Stimulated activated CD8-positive, alpha-beta memory T cell treated with anti-CD3 and anti-CD28 coated beads, Interleukin-7, amount 100 ng/mL, for 24 hours (primary cell): Measurements from ENCODE around the gene GALNT13.

Source experiments
- DNase-seq: peaks from one replicate; pipeline ENCODE4 v3.0.0-alpha.2; 2020; ENCODE audit warnings: low read depth

Gene GALNT13

DNA sequence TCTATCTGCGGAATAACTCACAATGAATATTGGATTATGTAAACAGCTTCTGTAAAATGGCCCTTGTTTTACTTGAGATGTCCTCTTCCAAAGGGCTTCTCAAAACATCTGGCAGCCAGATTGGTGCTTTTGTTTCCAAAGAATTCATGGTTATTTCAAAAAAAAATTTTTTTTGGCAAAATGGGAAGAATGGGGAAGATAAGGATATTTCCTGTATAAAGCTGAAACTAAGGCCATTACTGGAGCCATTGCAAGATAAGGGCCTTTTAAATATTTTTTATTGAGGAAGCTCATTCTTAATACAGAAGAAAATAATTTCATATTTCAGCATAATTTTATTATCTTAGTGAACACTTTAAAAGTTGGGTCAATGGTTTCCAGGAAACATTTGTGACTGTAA, 259.1 kb downstream of the GALNT13 start:
- no peak for DNase-seq

DNA sequence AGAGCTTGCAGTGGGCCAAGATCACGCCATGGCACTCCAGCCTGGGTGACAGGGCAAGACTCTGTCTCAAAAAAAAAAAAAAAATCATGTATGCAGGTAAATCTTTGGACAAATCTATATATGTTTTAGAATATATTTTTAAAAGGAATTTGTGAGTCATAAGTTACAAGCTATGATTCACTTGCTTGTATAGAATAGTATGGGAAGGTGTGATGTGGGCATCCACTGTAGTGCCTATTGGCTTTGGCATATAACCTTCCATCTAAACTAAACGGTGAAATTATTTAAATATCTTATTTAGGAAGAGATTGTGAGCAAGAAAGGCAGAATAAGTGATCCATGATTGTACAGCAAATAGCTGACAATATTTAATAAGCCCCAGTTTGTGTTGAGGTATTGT, 261.1 kb downstream of the GALNT13 start:
- no peak for DNase-seq

DNA sequence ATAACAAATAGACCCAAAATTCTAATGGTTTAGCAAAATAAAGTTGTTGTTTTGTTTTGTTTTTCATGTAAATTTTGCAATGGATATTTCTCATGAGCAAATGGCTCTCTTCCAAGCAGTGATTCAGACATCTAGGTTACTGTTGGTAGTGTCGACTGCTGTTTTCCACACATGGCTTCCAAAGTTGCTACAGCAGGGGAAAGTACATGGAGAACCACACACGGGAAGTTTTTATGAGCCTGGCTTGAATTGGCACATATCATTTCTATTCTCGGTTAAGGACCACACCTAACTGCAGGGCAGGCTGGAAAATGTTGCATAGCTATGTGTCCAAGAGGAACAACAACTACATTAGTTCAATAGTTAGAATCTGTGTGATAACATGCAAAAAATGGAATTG, 262.1 kb downstream of the GALNT13 start:
- no peak for DNase-seq

DNA sequence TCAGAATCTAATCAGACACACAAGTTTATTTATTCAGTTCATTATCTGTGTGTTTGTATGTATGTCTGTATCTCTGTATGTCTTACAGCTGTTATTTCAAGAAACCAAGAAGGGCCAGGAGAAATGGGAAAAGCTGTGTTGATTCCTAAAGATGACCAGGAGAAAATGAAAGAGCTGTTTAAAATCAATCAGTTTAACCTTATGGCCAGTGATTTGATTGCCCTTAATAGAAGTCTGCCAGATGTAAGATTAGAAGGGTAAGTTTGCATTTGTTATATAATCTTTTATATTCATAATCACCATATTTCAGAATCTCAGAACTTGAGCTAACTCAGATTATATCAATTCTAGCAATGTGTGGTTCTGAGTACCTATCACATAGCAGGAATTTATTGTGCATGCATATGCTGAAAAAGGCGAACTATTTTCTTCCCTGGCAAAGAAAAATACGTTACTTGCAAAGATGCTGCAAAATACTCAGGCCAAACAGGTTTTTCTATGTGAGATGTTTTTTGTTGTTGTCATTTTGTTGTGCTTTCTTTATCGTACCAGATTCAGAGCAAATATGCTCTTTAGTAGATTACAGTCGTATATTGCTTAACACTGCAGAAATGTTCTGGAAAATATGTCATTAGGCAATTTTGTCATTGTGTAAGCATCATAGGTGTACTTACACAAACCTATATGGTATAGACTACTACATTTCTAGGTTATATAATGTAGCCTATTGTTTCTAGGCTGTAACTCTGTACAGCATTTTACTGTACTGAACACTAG, 268.7 kb downstream of the GALNT13 start:
- DNase-seq: no peak

DNA sequence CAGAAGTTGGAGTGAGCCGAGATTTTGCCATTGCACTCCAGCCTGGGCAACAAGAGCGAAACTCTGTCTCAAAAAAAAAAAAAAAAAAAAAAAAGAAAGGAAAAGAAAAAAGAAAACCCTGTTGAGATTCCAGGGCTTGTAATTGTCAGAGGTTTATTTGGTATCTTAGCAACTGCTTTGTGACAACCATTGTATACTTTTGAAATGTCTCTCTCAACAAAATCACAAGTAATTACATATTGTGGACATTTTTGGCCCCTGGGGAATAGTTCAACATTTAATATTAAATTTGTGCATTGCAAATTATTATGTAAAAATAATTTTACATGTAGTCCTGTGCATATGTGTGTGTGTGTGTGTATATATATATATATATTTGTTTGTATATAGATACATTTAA, 270.8 kb downstream of the GALNT13 start:
- DNase-seq: no peak

DNA sequence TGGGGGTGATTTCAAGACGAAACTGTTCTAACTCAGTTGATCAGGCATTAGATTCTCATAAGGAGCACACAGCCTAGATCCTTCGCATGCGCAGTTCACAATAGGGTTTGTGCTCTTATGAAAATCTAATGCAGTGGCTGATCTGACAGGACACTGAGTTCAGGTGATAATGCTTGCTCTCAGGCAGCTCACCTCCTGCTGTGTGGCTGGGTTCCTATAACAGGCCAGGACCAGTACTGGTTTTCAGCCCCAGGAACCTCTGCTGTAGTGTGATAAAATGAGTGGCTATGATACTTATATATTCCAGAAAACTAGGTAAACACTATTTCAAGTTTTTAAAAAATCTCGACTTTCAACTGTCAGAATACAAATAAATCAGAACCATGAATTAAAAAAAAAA, 271.4 kb downstream of the GALNT13 start:
- no peak for DNase-seq

DNA sequence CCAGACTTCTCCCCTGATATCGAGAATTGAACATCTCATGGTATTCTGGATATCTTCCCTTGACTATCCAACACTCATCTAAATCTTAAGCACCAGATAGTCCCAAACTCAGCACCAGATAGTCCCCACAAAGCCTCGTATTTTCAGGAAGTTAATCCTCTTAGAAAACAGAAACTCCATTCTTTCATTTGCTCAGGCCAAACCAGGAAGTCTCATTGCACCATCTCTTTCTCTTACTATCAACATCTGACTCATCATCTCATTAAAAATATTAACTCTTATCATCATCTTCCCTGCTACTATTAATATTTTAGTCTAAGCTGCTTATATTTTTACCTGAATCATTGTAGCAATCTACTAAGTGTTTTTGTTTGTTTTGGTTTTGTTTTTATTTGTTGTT, 286.4 kb downstream of the GALNT13 start:
- no peak for DNase-seq

DNA sequence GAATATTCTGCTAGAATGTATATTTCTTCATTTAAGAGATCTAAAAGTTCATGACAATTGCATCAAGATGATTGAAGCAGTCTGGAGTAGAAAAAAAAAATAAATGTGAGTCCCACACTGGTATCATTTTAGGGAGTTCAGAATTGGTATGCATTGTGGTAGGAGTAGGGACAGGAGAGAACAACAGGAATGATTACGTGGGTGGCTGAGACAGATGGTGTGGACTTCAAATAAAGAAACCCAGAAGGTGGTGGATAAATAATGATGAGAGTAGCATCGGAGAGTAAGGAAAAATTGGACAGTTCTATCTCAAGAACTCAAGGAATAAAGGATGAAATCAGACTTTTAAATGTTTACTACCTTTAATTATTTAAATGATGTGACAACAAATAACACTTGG, 289.6 kb downstream of the GALNT13 start:
- no peak for DNase-seq

DNA sequence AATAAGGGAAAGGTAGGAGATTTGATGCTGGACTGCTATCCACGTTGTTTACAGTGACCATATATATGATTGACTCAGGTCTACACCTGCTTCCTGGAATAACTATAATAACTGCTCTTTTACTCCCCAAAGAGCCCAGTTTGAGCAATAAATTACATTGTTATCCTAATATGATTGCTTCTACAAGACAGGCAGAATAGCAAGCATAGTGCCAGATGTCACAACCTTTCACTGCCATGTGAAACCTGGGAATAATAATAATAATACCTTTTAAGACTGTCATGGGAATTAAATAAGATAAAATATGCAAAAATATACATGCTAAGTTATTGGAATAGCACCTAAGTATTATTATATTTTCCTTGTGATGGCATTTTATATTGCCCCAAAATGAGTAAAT, 298.7 kb downstream of the GALNT13 start:
- no peak for DNase-seq

DNA sequence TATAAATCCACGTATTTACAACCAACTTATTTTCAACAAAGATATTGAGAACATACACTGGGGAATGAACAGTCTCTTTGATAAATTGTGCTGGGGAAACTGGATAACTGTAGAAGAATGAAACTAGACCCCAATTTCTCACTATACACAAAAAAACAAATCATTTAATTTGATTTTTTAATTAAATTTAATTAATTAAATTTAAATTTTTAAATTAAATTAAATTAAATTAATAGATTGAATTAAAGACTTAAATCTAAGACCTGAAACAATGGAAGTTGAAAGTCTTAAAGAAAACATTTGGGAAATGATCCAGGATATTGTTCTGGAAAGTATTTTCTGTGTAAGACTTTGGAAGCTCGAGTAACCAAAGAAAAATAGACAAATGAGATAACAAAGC, 301.4 kb downstream of the GALNT13 start:
- no peak for DNase-seq

DNA sequence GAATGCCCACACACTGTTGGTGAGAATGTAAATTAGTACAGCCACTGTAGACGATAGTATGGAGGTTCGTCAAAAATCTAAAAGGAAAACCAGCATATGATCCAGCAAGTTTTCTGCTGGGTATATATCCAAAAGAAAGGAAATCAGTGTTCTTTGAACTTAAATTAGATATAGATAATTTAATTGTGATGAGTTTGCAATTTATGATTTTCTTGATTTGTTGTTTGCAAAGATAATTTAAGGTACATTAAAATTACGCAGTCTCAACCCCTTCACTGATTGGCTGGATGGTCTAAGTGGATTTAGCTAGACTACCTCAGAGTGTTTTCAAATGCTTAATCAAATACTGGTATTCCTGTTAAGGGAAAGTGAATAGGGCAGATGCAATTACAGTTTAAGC, 302.2 kb downstream of the GALNT13 start:
- no peak for DNase-seq

DNA sequence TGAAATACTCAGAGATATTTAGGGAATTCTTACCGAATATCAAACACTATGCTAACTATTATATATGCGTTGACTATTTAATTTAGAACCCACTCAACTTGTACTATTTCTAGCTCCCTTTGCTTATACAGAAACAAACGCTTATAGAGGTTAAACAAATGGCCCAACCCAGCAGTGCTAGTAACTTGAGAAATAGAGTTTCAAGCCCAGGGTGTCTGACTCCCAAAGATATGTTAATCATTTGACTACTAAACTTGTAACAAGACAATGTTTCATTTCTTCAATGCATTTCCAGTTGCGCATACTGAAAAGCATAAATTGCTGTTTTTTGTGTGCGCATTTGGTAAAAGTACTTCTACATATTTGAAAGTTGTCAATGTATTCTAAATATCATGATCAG, 310.3 kb downstream of the GALNT13 start:
- DNase-seq: no peak

DNA sequence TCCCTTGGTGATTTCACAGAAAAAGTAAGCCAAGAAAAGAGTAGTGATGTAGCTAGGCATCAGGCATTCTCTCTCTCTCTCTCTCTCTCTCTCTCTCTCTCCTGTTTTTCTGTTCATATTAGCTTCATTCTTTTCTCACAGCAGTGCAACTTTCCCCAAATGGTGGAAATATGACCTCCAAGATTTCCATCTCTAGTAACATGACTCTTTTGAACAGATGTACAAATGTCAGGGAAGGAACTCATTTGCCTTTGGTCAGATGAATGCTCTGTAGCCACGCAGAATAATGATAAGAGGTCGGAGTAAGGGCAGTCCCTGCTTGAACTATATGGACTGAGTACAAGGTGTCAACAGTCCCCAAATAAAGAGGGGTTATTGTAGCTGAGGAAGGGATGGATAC, 316.2 kb downstream of the GALNT13 start:
- no peak for DNase-seq

DNA sequence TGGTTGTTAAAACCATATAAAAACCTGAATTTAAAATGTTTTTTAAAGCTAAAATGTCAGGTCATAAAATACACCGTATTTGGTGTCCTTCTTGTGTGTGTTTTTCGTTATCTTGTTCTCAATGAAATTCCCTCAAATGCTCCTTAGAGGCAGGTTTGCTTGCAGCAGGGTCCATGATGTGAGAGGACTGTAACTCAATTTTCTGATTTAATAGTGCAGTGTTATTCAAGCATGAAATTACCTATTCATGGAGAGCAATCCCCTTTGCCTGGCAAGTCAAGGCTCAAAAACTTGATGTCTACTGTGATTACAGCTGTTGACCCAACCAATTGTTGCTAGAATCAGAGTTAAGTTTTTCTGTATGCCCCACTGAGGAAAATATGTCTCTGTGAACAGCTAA, 318.2 kb downstream of the GALNT13 start:
- no peak for DNase-seq

DNA sequence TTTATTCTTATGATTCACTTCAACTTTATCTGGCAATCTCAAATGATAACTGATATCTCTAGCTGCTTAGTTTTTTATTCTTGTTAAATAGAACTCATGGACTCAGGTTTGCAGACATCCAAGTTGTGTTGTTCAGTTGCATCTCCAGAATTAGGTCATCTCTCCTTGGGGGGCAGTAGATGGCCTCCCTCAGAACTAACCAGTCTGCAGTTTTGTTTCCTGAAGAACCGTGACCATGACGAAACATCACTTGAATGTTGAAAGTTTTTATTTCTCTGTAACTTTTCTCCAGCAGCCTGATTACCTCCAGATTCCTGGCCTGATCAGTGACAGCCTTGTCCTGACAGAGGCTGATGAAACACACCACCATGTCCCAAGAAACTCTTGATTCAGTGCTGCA, 321.5 kb downstream of the GALNT13 start:
- DNase-seq: no peak

DNA sequence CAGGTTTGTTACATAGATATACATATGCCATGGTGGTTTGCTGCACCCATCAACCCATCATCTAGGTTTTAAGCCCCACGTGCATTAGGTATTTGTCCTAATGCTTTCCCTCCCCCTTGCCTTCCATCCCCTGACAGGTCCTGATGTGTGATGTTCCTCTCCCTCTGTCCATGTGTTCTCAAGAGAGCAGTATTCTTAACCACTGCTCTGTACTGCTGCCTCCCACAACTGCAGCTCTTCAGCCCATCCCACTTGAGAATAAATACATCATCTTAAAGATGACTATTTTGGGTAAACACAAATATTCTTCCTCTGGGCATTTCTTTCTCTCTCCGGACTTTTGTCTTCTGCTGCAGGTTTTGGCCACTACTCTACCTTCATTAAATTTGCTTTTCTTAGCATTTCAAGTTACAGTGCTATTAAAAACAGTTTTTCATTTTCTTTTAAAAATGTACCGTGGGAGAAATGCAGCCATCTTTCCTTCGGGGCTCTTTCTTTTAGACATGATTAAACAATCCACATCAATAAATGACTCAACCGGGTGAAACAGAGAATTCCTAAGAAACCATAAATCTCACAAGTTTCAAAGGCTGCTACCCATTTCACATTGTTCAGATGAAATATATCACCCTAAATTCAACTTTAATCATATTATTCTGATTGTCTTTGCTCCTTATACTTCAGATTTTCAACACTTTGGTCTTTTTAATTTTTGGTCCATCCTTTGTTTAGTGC, 323.4 kb downstream of the GALNT13 start:
- no peak for DNase-seq

DNA sequence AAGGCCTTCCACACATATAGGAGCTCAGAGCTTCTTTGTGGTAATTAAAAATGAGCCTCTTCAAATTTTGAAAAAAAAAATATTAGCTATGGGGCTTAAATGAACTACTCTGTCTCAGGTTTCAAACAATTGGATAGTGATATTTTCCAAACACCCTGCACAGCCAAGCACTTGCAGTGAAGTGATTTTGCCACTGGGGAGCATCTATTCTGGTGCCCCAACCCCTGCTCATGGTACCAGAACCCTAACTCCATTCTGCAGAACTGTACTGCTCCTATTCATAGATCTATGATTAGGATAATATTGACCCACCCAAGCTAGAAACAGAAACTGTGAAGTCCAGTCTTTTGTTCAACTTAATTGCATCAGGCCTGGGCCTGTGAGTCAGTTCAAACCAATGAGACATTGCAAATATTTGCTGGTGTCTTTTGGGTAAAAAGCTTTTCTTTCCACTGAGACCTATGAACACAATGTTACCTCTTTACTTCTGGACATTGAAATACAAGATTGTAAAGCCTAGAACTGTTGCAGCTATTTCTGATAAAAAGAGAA, 324.0 kb downstream of the GALNT13 start:
- no peak for DNase-seq

DNA sequence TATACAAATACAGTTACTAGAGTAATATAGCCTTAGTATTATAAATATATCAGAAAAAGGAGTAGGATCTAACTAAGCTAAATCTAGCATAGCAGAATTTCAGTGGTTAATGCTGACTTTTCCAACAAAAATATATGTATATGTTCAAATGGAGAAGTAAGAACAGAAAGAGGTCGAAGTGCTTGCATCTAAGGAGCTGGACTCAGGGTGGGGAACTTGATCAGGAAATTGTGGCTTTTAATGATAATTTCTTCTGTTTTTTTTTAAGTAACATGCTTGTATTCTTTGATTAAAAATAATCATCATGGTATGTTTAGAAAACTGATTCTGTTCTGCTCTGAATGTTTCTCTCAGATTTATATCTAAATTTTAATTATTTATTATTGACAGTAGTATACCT, 327.1 kb downstream of the GALNT13 start:
- no peak for DNase-seq

DNA sequence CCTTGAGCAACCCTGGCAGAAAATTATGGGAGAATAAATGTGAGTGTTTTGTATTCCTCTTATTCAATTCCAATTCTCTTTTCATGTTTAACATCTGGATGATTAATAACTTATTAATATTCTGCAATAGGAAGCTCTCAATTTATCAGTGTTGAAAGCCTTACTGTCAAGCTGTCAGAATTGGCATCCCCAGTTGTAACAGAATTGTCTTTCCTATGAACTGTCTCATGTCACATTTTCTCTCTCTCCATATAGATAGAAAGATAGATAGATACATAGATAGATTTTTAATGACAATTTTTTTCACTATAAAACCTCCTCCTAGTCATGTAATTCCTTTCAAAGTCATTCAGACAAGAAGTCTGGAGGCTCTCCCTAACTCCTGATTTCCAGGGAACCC, 331.5 kb downstream of the GALNT13 start:
- no peak for DNase-seq

DNA sequence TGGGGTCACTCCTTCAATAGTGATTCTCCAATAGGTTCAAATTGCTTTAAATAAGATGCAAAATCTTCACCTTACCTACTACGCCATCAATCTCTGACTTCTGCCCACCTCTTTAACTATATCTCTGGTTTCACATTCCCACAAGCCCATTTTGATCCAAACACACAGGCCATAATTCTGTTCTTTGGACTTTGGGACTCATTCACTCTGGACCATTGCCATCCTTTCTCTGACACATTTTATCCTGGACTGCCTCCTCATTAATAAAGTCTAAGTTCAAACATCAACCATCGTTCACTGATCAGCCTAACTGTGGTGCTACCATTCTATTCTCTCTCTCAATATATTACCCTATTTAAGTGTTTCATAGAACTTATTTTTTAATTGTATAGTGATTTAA, 332.2 kb downstream of the GALNT13 start:
- DNase-seq: no peak

DNA sequence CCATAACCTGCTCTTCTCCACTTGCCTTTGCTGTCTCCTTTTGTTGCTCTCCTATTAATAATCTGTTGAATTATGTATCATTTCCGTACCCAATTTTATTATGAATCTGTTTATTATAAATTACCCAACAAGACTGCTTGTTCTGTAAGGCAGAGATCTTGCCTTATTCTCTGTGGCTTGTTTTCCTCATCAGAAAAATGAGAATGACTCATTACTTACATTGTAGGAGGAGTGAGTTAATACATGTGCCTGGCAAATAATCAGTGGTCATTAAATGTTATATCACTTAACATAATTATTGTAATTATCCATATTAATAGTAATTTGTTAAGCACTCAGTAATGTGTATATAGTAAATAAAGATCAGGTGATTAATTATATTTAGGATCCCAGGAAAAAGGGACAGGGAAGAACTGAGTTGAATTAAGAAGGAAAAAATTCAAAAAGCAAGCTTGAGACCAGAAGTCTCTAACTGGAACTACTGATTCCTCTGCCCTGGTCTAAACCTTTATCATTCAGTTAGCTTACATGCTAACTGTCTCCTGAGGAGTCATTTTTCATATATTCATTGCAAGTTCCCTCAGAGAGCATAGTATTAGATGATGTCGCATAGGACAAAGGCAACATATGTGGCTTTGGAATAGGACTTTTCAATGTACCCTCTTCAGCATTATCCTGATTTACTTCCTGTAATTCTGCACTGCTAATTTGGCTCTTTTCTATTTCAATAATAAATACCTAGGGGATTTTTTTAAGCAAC, 335.7 kb downstream of the GALNT13 start:
- no peak for DNase-seq

DNA sequence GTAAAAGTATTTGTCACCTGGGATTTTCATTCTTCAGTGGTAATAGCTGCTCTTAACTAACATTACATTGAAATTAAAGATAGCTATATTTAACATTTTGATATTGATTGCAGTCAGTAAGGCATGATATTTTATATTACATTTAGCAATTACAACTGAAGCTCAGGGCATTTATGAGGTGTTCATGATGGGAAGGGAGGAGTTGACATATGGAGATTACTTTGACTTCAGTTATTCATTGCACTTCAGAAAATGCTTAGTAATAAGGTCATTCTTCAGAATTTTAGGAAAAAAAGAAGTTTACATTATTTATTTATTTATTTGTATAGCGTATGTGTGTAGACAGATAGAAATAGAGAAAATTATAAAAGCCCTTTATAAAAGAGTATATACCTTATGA, 352.0 kb downstream of the GALNT13 start:
- no peak for DNase-seq

DNA sequence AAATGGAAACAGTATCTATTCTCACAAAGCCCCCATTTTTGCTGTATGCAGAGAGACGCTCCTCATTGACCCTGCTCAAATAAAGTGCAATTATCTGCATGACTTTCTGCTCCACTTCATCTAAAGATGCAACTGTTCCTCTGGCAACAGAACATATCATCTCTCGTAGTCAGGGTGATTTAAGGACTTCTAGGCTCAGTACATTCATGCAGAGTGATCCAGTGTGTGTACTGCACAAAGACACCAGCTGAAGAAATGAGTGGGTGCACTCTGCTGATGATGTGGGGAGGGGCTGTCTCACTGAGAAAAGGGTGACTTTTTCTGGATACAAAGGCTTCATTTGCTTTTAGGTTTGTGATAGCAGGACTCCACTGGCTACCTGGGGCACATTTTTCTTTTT, 355.2 kb downstream of the GALNT13 start:
- no peak for DNase-seq
